HCT116 (cell line): ENCODE measurements around the gene OSBPL1A. TPM values are rescaled to one million over a fixed set of nuclear protein-coding genes. Genes with fewer than 3 reads are reported as not detected.

Experiments used
- ATAC-seq: fragments of 200-7000 bp; cut with Tn5 transposase; 2 replicates; pipeline ENCODE4 v1.9.1; 2020; ENCODE audit warnings: mild to moderate bottlenecking, moderate library complexity
- BruUV-seq: library from RNA; stranded (reverse); fragments of 400-500 nt; replicated peaks from 2 replicates; lab custom pipeline; 2021; lab: Mats Ljungman, UMichigan
- CTCF ChIA-PET: fragments of 300-600 bp; sonication (Branson Sonifier 250); formaldehyde crosslinking; loops from one replicate; lab custom pipeline; 2021; ENCODE audit warnings: antibody characterized with exemption; lab: Charles Lee
- POLR2A ChIA-PET: fragments of 300-600, 350-600 bp; sonication (Branson Sonifier 250); formaldehyde crosslinking; loops from one replicate; lab custom pipeline; 2021; ENCODE audit warnings: antibody characterized with exemption; lab: Charles Lee
- RAD21 ChIA-PET, 2 experiments: fragments of 300-600 bp; sonication (Branson Sonifier 250); formaldehyde crosslinking; loops; one replicate each; lab custom pipeline; 2023; ENCODE audit warnings: low total read pairs in 2 of 2; ENCODE audit not compliant: uncharacterized antibody in 2 of 2, unreplicated experiment in 2 of 2, low non-redundant PET in 1 of 2; lab: Charles Lee
- DNase-seq: peaks from one replicate; pipeline ENCODE4 v3.0.0-alpha.2; 2010; ENCODE audit warnings: low read depth, low spot score
- H2AFZ ChIP-seq: fragments of 200-600 bp; shearing (Covaris generic), sonication (generic); 2 replicates; pipeline ENCODE4 v1.6.1; 2017; ENCODE audit warnings: low read depth, mixed run types, mixed read lengths, antibody characterized with exemption, low read length; ENCODE audit not compliant: poor library complexity, severe bottlenecking
- H3K27ac ChIP-seq: 2 replicates; pipeline ENCODE4 v1.5.1; 2012; ENCODE audit warnings: low read depth, low read length
- H3K27me3 ChIP-seq: fragments of 200-600 bp; sonication (generic); 2 replicates; pipeline ENCODE4 v1.6.1; 2016; ENCODE audit warnings: mixed run types, low read length, mixed read lengths; ENCODE audit not compliant: insufficient read depth
- H3K36me3 ChIP-seq, 2 experiments: fragments of 200-500 bp in 1 of 2; fragments of 200-600 bp in 1 of 2; sonication (Bioruptor generic) in 1 of 2; sonication (generic) in 1 of 2; 2 replicates each; pipeline versions ENCODE4 v1.5.1 to v1.6.1; 2014 to 2016; ENCODE audit warnings: low read length in 2 of 2, inconsistent platforms in 1 of 2, mixed read lengths in 1 of 2, mixed run types in 1 of 2; ENCODE audit not compliant: insufficient read depth in 2 of 2, control insufficient read depth in 1 of 2
- H3K4me1 ChIP-seq, 2 experiments: fragments of 200-600 bp in 1 of 2; sonication (generic) in 1 of 2; 2 replicates each; pipeline versions ENCODE4 v1.5.1 to v1.6.1; 2012 to 2017; ENCODE audit warnings: low read length in 2 of 2, inconsistent platforms in 1 of 2, mild to moderate bottlenecking in 1 of 2, mixed read lengths in 1 of 2, mixed run types in 1 of 2, moderate library complexity in 1 of 2; ENCODE audit not compliant: insufficient read depth in 2 of 2, control insufficient read depth in 1 of 2
- H3K4me2 ChIP-seq: fragments of 200-600 bp; sonication (generic); 2 replicates; pipeline ENCODE4 v1.6.1; 2017; ENCODE audit warnings: mixed run types, low read length, mixed read lengths
- H3K4me3 ChIP-seq, 2 experiments: fragments of 200-600 bp in 1 of 2; sonication (generic) in 1 of 2; replicated peaks in 1 of 2; 2 replicates each; pipeline ENCODE4 v1.5.1; 2011 to 2016; ENCODE audit warnings: low read length in 2 of 2, control low read depth in 1 of 2, low read depth in 1 of 2, mild to moderate bottlenecking in 1 of 2, mixed read lengths in 1 of 2, mixed run types in 1 of 2
- H3K79me2 ChIP-seq: fragments of 200-600 bp; sonication (generic); 2 replicates; pipeline ENCODE4 v1.6.1; 2017; ENCODE audit warnings: mild to moderate bottlenecking, mixed run types, low read length, moderate library complexity, mixed read lengths; ENCODE audit not compliant: insufficient read depth
- H3K9ac ChIP-seq: fragments of 200-600 bp; sonication (generic); 2 replicates; pipeline ENCODE4 v1.6.1; 2016; ENCODE audit warnings: low read length, mixed read lengths
- H3K9me2 ChIP-seq: fragments of 200-600 bp; sonication (generic), shearing (Covaris generic); 2 replicates; pipeline ENCODE4 v1.6.1; 2017; ENCODE audit warnings: mixed run types, mild to moderate bottlenecking, moderate library complexity; ENCODE audit not compliant: insufficient read depth
- H3K9me3 ChIP-seq, 2 experiments: fragments of 200-500 bp in 1 of 2; fragments of 200-600 bp in 1 of 2; sonication (Bioruptor generic) in 1 of 2; sonication (generic) in 1 of 2; 2 replicates each; pipeline ENCODE4 v1.6.1; 2014 to 2017; ENCODE audit warnings: low read length in 2 of 2, mixed read lengths in 2 of 2, inconsistent platforms in 1 of 2, low read depth in 1 of 2, mild to moderate bottlenecking in 1 of 2, mixed run types in 1 of 2, moderate library complexity in 1 of 2; ENCODE audit not compliant: control insufficient read depth in 1 of 2, insufficient read depth in 1 of 2
- H4K20me1 ChIP-seq: fragments of 200-600 bp; sonication (generic), shearing (Covaris generic); 2 replicates; pipeline ENCODE4 v1.6.1; 2017; ENCODE audit warnings: mixed run types, mild to moderate bottlenecking, moderate library complexity; ENCODE audit not compliant: insufficient read depth
- ATF3 ChIP-seq: IDR thresholded peaks from 2 replicates; pipeline ENCODE4 v1.6.1; 2012
- CBX3 ChIP-seq: IDR thresholded peaks from 2 replicates; pipeline ENCODE4 v1.6.1; 2012; ENCODE audit warnings: low read depth
- CTCF ChIP-seq, 3 experiments: fragments of 200-600 bp in 1 of 3; sonication (generic) in 1 of 3; IDR thresholded peaks in 2 of 3; conservative IDR thresholded peaks in 1 of 3; 2 replicates each; pipeline ENCODE4 v1.5.1; 2012 to 2017; ENCODE audit warnings: low read depth in 2 of 3, low read length in 2 of 3, antibody characterized with exemption in 1 of 3, borderline replicate concordance in 1 of 3, control low read depth in 1 of 3, mild to moderate bottlenecking in 1 of 3, mixed read lengths in 1 of 3, mixed run types in 1 of 3, moderate library complexity in 1 of 3; ENCODE audit not compliant: insufficient read depth in 1 of 3
- EGR1 ChIP-seq: IDR thresholded peaks from 2 replicates; pipeline ENCODE4 v1.6.1; 2012; ENCODE audit warnings: low read depth
- ELF1 ChIP-seq: IDR thresholded peaks from 2 replicates; pipeline ENCODE4 v1.6.1; 2012; ENCODE audit warnings: low read depth, borderline replicate concordance
- EZH2phosphoT487 ChIP-seq: fragments of 200-600 bp; IDR thresholded peaks from 2 replicates; pipeline ENCODE4 v1.6.1; 2018; ENCODE audit warnings: antibody characterized with exemption, borderline replicate concordance
- FOSL1 ChIP-seq: IDR thresholded peaks from 2 replicates; pipeline ENCODE4 v1.6.1; 2012; ENCODE audit warnings: low read depth
- JUND ChIP-seq: IDR thresholded peaks from 2 replicates; pipeline ENCODE4 v1.6.1; 2012
- POLR2A ChIP-seq: IDR thresholded peaks from 2 replicates; pipeline ENCODE4 v1.7.0; 2011; ENCODE audit warnings: borderline replicate concordance; ENCODE audit not compliant: insufficient read depth, insufficient read length; ENCODE audit errors: extremely low read depth
- POLR2AphosphoS5 ChIP-seq: IDR thresholded peaks from 2 replicates; pipeline ENCODE4 v1.6.1; 2011; ENCODE audit warnings: mild to moderate bottlenecking, low read depth, low read length, moderate library complexity
- RAD21 ChIP-seq: IDR thresholded peaks from 2 replicates; pipeline ENCODE4 v1.6.1; 2012; ENCODE audit warnings: low read depth, mild to moderate bottlenecking
- REST ChIP-seq: IDR thresholded peaks from 2 replicates; pipeline ENCODE4 v1.6.1; 2012; ENCODE audit warnings: low read depth
- SP1 ChIP-seq: IDR thresholded peaks from 2 replicates; pipeline ENCODE4 v1.6.1; 2012; ENCODE audit warnings: low read depth
- SRF ChIP-seq: IDR thresholded peaks from 2 replicates; pipeline ENCODE4 v1.6.1; 2012; ENCODE audit warnings: low read depth
- ZBTB33 ChIP-seq: IDR thresholded peaks from 2 replicates; pipeline ENCODE4 v1.6.1; 2011; ENCODE audit warnings: mild to moderate bottlenecking, low read length, moderate library complexity; ENCODE audit not compliant: insufficient replicate concordance; ENCODE audit errors: extremely low read depth
- intact Hi-C: fragments of 100-400 bp; cut with micrococcal nuclease; formaldehyde crosslinking; loops from 2 replicates; pipeline ENCODE4 v1.10.0; 2022
- total RNA-seq: library from RNA; stranded (reverse); gene quantifications from one replicate; pipeline ENCODE4 v1.2.1, GENCODE V29; 2021; ENCODE audit not compliant: unreplicated experiment

OSBPL1A gene
- total RNA-seq, 1 experiment from 2014 or later, result 18.9 TPM

- H3K9ac ChIP-seq, result no peak overlapping the region
- H3K36me3 ChIP-seq, result peaks cover 0 to 4% of the 10 kb centered on the region in 2 experiments; a peak in 1 of 4 replicates
- no peak overlapping the region for H3K27ac ChIP-seq
- H3K27me3 ChIP-seq, result no peaks in the 10 kb centered on the region
- ChIA-PET RAD21 (no interaction called here), POLR2A (no interaction called here), CTCF (no interaction called here)
- H3K9me2 ChIP-seq, result no peaks in the 10 kb centered on the region
- no peak overlapping the region for H3K4me3 ChIP-seq
- no TSS peak for BruUV-seq
- DNase-seq (no peak), ATAC-seq (no peak)
- H3K79me2 ChIP-seq, result no peaks in the 10 kb centered on the region
- H3K4me1 ChIP-seq, result no peaks in the 10 kb centered on the region
- H3K4me2 ChIP-seq, result no peak overlapping the region
- no peaks in the 10 kb centered on the region for H3K9me3 ChIP-seq
- no peak overlapping the region for H2AFZ ChIP-seq
- intact Hi-C loops, result no loop called here
- H4K20me1 ChIP-seq, result no peaks in the 10 kb centered on the region
- TF ChIP-seq CBX3 (no peak), EGR1 (no peak), POLR2AphosphoS5 (no peak), SP1 (no peak), EZH2phosphoT487 (no peak), JUND (no peak), CTCF (IDR thresholded peaks at IDR 0.05 in 2 of 3, conservative IDR thresholded peaks at IDR 0.05 in 1 of 3; ENCODE audit: borderline replicate concordance in 1 of 3, insufficient read depth in 1 of 3, low read depth in 2 of 3, low read length in 2 of 3) (no peak), SRF (no peak), FOSL1 (no peak), ELF1 (no peak), RAD21 (no peak), ATF3 (no peak), REST (no peak), POLR2A (no peak), ZBTB33 (no peak)
These were observed 159.2 kb downstream of the OSBPL1A start for GRCh38 chr18:24238387-24238786.
